IMR-90 (cell line): ENCODE results near the gene IL21R. TPM values are rescaled to one million over a fixed set of nuclear protein-coding genes. Genes with fewer than 3 reads are reported as not detected.

Experiments
- ATAC-seq: fragments of 200-7000 bp; cut with Tn5 transposase; 2 replicates; pipeline ENCODE4 v1.9.1; 2020; ENCODE audit warnings: low read depth, mild to moderate bottlenecking, moderate library complexity
- BruUV-seq: library from RNA; stranded (reverse); fragments of 400-500 nt; replicated peaks from 2 replicates; lab custom pipeline; 2021; lab: Mats Ljungman, UMichigan
- CTCF ChIA-PET: fragments of 300-600 bp; formaldehyde crosslinking; extraction: SDS; loops from one replicate; lab custom pipeline; 2021; ENCODE audit warnings: antibody characterized with exemption; lab: Yijun Ruan, JAX
- POLR2A ChIA-PET: fragments of 300-600 bp; sonication (Branson Sonifier 250); formaldehyde crosslinking; loops from one replicate; lab custom pipeline; 2022; ENCODE audit warnings: antibody characterized with exemption; ENCODE audit not compliant: unreplicated experiment; lab: Charles Lee
- DNase-seq: peaks from one replicate; pipeline ENCODE4 v3.0.0; 2013
- H2AFZ ChIP-seq: replicated peaks from 2 replicates; pipeline ENCODE3; 2013; ENCODE audit warnings: low read length, mild to moderate bottlenecking; ENCODE audit not compliant: poor library complexity
- H2AK5ac ChIP-seq: 2 replicates; pipeline ENCODE4 v1.6.1; 2013; ENCODE audit warnings: low read depth, low read length, inconsistent platforms
- H2AK9ac ChIP-seq: replicated peaks from 2 replicates; pipeline ENCODE3; 2013; ENCODE audit warnings: mild to moderate bottlenecking, low read depth, low read length, moderate library complexity; ENCODE audit not compliant: poor library complexity
- H2BK120ac ChIP-seq: 2 replicates; pipeline ENCODE4 v1.6.1; 2013; ENCODE audit warnings: low read depth, low read length, inconsistent platforms
- H2BK15ac ChIP-seq: 3 replicates; pipeline ENCODE4 v1.6.1; 2013; ENCODE audit warnings: low read depth, low read length, inconsistent platforms
- H2BK20ac ChIP-seq: 2 replicates; pipeline ENCODE4 v1.6.1; 2013; ENCODE audit warnings: low read depth, mild to moderate bottlenecking, inconsistent platforms, low read length, moderate library complexity
- H2BK5ac ChIP-seq: 2 replicates; pipeline ENCODE4 v1.6.1; 2013; ENCODE audit warnings: mild to moderate bottlenecking, low read depth, low read length, inconsistent platforms; ENCODE audit not compliant: poor library complexity, severe bottlenecking
- H3K14ac ChIP-seq: replicated peaks from 2 replicates; pipeline ENCODE4 v1.6.1; 2013; ENCODE audit warnings: low read depth, low read length, inconsistent platforms
- H3K18ac ChIP-seq: 2 replicates; pipeline ENCODE4 v1.6.1; 2013; ENCODE audit warnings: low read depth, low read length, control low read depth
- H3K23ac ChIP-seq: 2 replicates; pipeline ENCODE4 v1.6.1; 2013; ENCODE audit warnings: low read depth, low read length, inconsistent platforms
- H3K27ac ChIP-seq: 2 replicates; pipeline ENCODE4 v1.5.1; 2013; ENCODE audit warnings: mild to moderate bottlenecking, control low read depth, low read length; ENCODE audit not compliant: insufficient read depth
- H3K27me3 ChIP-seq: 2 replicates; pipeline ENCODE4 v1.6.1; 2013; ENCODE audit warnings: low read length; ENCODE audit not compliant: control insufficient read depth, insufficient read depth
- H3K36me3 ChIP-seq: 2 replicates; pipeline ENCODE4 v1.6.1; 2013; ENCODE audit warnings: low read length, mixed read lengths; ENCODE audit not compliant: control insufficient read depth, insufficient read depth
- H3K4ac ChIP-seq: 2 replicates; pipeline ENCODE4 v1.6.1; 2013; ENCODE audit warnings: low read depth, low read length, inconsistent platforms
- H3K4me1 ChIP-seq: 2 replicates; pipeline ENCODE4 v1.6.1; 2013; ENCODE audit warnings: low read length, mixed read lengths; ENCODE audit not compliant: control insufficient read depth, insufficient read depth
- H3K4me2 ChIP-seq: 2 replicates; pipeline ENCODE4 v1.6.1; 2013; ENCODE audit warnings: low read depth, mild to moderate bottlenecking, control low read depth, low read length, moderate library complexity
- H3K4me3 ChIP-seq: 2 replicates; pipeline ENCODE4 v1.5.1; 2013; ENCODE audit warnings: low read depth, mild to moderate bottlenecking, control low read depth, low read length, moderate library complexity; ENCODE audit not compliant: insufficient read depth
- H3K56ac ChIP-seq: 2 replicates; pipeline ENCODE4 v1.6.1; 2013; ENCODE audit warnings: low read length, inconsistent platforms; ENCODE audit not compliant: insufficient read depth; ENCODE audit errors: extremely low read depth
- H3K79me1 ChIP-seq, 2 experiments: 2 replicates each; pipeline ENCODE4 v1.6.1; 2013; ENCODE audit warnings: low read length in 2 of 2, inconsistent platforms in 1 of 2, low read depth in 1 of 2
- H3K9ac ChIP-seq: 2 replicates; pipeline ENCODE4 v1.6.1; 2013; ENCODE audit warnings: low read depth, low read length, control low read depth
- H3K9me1 ChIP-seq: 2 replicates; pipeline ENCODE4 v1.6.1; 2013; ENCODE audit warnings: low read length, inconsistent platforms; ENCODE audit not compliant: insufficient read depth
- H3K9me3 ChIP-seq: 2 replicates; pipeline ENCODE4 v1.6.1; 2013; ENCODE audit warnings: low read length; ENCODE audit not compliant: control insufficient read depth, insufficient read depth
- H4K20me1 ChIP-seq: 2 replicates; pipeline ENCODE4 v1.6.1; 2013; ENCODE audit warnings: low read length, inconsistent platforms; ENCODE audit not compliant: insufficient read depth
- H4K5ac ChIP-seq: 2 replicates; pipeline ENCODE4 v1.6.1; 2013; ENCODE audit warnings: mild to moderate bottlenecking, low read depth, low read length, control low read depth
- H4K8ac ChIP-seq, 2 experiments: 2 replicates each; pipeline ENCODE4 v1.6.1; 2013; ENCODE audit warnings: low read depth in 2 of 2, low read length in 2 of 2, control low read depth in 1 of 2, inconsistent platforms in 1 of 2
- H4K91ac ChIP-seq: 2 replicates; pipeline ENCODE4 v1.6.1; 2013; ENCODE audit warnings: low read depth, low read length, inconsistent platforms; ENCODE audit not compliant: insufficient read depth
- BHLHE40 ChIP-seq: fragments of 150-350 bp; IDR thresholded peaks from 2 replicates; pipeline ENCODE4 v1.6.1; 2016; ENCODE audit warnings: mild to moderate bottlenecking, low read depth, low read length
- FOS ChIP-seq: fragments of 150-350 bp; IDR thresholded peaks from 2 replicates; pipeline ENCODE4 v1.6.1; 2016; ENCODE audit warnings: low read depth, low read length
- MAZ ChIP-seq: IDR thresholded peaks from 2 replicates; pipeline ENCODE4 v1.6.1; 2012; ENCODE audit warnings: low read depth, mild to moderate bottlenecking, low read length, improper control_type of control experiment, moderate library complexity, borderline replicate concordance
- MXI1 ChIP-seq: IDR thresholded peaks from 2 replicates; pipeline ENCODE4 v1.6.1; 2012; ENCODE audit warnings: low read depth, mild to moderate bottlenecking, low read length, moderate library complexity, borderline replicate concordance
- NFE2L2 ChIP-seq: fragments of 150-350 bp; IDR thresholded peaks from 2 replicates; pipeline ENCODE4 v1.6.1; 2016; ENCODE audit warnings: low read depth, mild to moderate bottlenecking, low read length
- POLR2A ChIP-seq: IDR thresholded peaks from 2 replicates; pipeline ENCODE4 v1.6.1; 2012; ENCODE audit warnings: mild to moderate bottlenecking, low read depth, low read length
- RAD21 ChIP-seq: IDR thresholded peaks from 2 replicates; pipeline ENCODE4 v1.6.1; 2012; ENCODE audit warnings: low read length, improper control_type of control experiment
- RFX5 ChIP-seq: IDR thresholded peaks from 2 replicates; pipeline ENCODE4 v1.8.0; 2012; ENCODE audit warnings: low read depth, mild to moderate bottlenecking, low read length, moderate library complexity
- SMC3 ChIP-seq: fragments of 150-350 bp; IDR thresholded peaks from 2 replicates; pipeline ENCODE4 v1.6.1; 2016; ENCODE audit warnings: low read depth, mild to moderate bottlenecking, antibody characterized with exemption, low read length, moderate library complexity
- WGBS, 2 experiments: methylation state at CpG; one replicate each; pipeline versions ENCODE4 v1.1.5 to v1.1.7; 2013; ENCODE audit warnings: missing lambda C conversion rate in 2 of 2; ENCODE audit not compliant: insufficient read length in 1 of 2; ENCODE audit errors: extremely low coverage in 2 of 2; 5-methylcytosine and 5-hydroxymethylcytosine counted together
- dilution Hi-C: fragments of 300-500 bp; cut with HindIII; formaldehyde crosslinking; loops from one replicate; pipeline ENCODE4 v1.14.3; 2018; ENCODE audit warnings: low sequenced_read_pairs; ENCODE audit not compliant: unreplicated experiment
- in situ Hi-C: fragments of 300-500 bp; cut with MboI; formaldehyde crosslinking; loops from 3 replicates; pipeline ENCODE4 v1.14.3; 2019; ENCODE audit warnings: low sequenced_read_pairs, inconsistent platforms, mixed read lengths
- intact Hi-C: fragments of 100-400 bp; cut with micrococcal nuclease; formaldehyde crosslinking; loops from 2 replicates; pipeline ENCODE4 v1.10.0; 2022
- polyA plus RNA-seq, 3 experiments: library from polyadenylated mRNA; depleted of rRNA; stranded (reverse); fragments of >200 nt; gene quantifications; 2 replicates each; pipeline ENCODE4 v1.2.3, GENCODE V29; 2012; ENCODE audit warnings: low replicate concordance in 1 of 3
- total RNA-seq: library from RNA; depleted of rRNA; stranded (reverse); fragments of >200 nt; gene quantifications from 2 replicates; pipeline ENCODE4 v1.2.3, GENCODE V29; 2012
- TF ChIP-seq, protein P1 (sequence below): fragments of 150-350 bp; IDR thresholded peaks from 2 replicates; pipeline ENCODE4 v1.6.1; 2016; ENCODE audit warnings: low read depth, mild to moderate bottlenecking, low read length, moderate library complexity, borderline replicate concordance
- TF ChIP-seq, protein P2 (sequence below): conservative IDR thresholded peaks from 2 replicates; pipeline ENCODE4 v1.5.1; 2012; ENCODE audit warnings: mild to moderate bottlenecking, low read depth, low read length, improper control_type of control experiment
- TF ChIP-seq, protein P3 (sequence below): fragments of 150-350 bp; IDR thresholded peaks from 2 replicates; pipeline ENCODE4 v1.6.1; 2017; ENCODE audit warnings: mild to moderate bottlenecking, antibody characterized with exemption, low read length, low read depth

The IL21R gene
- total and polyA plus RNA-seq, 2 of the 4 experiments (the other 2 are of a cell fraction), result 0.72 to 0.97 TPM

DNA sequence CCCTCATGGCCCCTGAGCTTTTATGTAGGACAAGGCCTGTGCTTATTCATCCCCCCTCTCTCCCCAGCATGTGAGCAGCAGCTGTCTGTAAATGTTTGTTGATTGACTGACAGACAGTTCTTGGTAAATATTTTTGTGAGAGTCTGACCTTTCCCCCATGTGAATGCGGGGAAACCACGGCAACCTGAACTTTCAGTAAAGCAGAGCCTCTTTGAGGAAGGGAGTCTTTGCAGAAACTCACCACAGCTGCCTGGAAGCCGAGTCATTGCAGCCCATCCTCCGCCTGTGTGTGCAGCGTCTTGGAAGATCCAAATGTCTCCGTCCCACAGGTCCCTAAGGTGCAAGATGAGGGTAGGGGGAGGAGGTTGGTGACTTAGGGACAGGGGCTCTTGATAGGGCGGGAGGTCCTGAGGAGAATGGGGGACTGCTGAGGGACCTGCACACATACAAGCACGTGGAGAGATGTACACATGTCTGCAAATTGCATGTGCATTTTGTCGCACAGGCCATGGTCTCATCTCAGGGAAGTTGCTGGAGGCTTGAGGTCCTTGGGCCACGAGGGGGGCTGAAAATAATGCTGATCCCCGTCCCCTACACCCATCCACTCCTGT lies 23.0 kb upstream of the IL21R start:
- DNase-seq (peak; percentile 21), ATAC-seq (peak; percentile 45)
- H2BK15ac ChIP-seq, result no peak overlapping the region; the same call in 2 of the 3 replicates
- H3K14ac ChIP-seq, result 0 out of 2 replicates have a peak overlapping the region, but pooled peaks have one; percentile 9
- H3K79me1 ChIP-seq, result no peaks in the 10 kb centered on the region
- H4K91ac ChIP-seq, result 0 out of 2 replicates have a peak overlapping the region, but pooled peaks have one; percentile 18
- H3K9me1 ChIP-seq, result peaks cover 7% of the 10 kb centered on the region; the same call in 1 of the 2 replicates
- peaks cover 6% of the 10 kb centered on the region for H3K9me3 ChIP-seq
- dilution Hi-C loops (no loop called here), in situ Hi-C loops (loop anchor here (25.0 kb wide), 1 partner anchor 1542 kb away; no protein-coding TSS in a partner anchor), intact Hi-C loops (no loop called here)
- H3K4me2 ChIP-seq, result no peak overlapping the region
- no peaks in the 10 kb centered on the region for H4K20me1 ChIP-seq
- H3K4me3 ChIP-seq, result no peak overlapping the region
- ChIA-PET POLR2A (no interaction called here), CTCF (no interaction called here)
- H3K18ac ChIP-seq, result 0 out of 2 replicates have a peak overlapping the region, but pooled peaks have one; percentile 47
- H3K23ac ChIP-seq, result no peak overlapping the region
- H2BK120ac ChIP-seq, result no peak overlapping the region
- H3K27ac ChIP-seq, result no peak overlapping the region
- no peak overlapping the region for H2BK5ac ChIP-seq
- peak overlapping the region; percentile 64; the same call in 1 of the 2 replicates for H3K4ac ChIP-seq
- peak overlapping the region; percentile 3 for H2AK9ac ChIP-seq
- H2AFZ ChIP-seq, result peak overlapping the region; percentile 67
- H4K8ac ChIP-seq, result peak overlapping the region in 1 of 2 experiments; percentile 67; a peak in 1 of 4 replicates
- H3K27me3 ChIP-seq, result no peaks in the 10 kb centered on the region
- H3K9ac ChIP-seq, result no peak overlapping the region
- peaks cover 10% of the 10 kb centered on the region for H3K4me1 ChIP-seq
- no peak for TF ChIP-seq BHLHE40
- TF ChIP-seq FOS, result no peak
- no peak for TF ChIP-seq RAD21
- TF ChIP-seq, protein P1, sequence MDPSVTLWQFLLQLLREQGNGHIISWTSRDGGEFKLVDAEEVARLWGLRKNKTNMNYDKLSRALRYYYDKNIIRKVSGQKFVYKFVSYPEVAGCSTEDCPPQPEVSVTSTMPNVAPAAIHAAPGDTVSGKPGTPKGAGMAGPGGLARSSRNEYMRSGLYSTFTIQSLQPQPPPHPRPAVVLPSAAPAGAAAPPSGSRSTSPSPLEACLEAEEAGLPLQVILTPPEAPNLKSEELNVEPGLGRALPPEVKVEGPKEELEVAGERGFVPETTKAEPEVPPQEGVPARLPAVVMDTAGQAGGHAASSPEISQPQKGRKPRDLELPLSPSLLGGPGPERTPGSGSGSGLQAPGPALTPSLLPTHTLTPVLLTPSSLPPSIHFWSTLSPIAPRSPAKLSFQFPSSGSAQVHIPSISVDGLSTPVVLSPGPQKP, result no peak
- no peak for TF ChIP-seq POLR2A
- TF ChIP-seq RFX5, result no peak
- TF ChIP-seq SMC3, result no peak
- TF ChIP-seq, protein P2, sequence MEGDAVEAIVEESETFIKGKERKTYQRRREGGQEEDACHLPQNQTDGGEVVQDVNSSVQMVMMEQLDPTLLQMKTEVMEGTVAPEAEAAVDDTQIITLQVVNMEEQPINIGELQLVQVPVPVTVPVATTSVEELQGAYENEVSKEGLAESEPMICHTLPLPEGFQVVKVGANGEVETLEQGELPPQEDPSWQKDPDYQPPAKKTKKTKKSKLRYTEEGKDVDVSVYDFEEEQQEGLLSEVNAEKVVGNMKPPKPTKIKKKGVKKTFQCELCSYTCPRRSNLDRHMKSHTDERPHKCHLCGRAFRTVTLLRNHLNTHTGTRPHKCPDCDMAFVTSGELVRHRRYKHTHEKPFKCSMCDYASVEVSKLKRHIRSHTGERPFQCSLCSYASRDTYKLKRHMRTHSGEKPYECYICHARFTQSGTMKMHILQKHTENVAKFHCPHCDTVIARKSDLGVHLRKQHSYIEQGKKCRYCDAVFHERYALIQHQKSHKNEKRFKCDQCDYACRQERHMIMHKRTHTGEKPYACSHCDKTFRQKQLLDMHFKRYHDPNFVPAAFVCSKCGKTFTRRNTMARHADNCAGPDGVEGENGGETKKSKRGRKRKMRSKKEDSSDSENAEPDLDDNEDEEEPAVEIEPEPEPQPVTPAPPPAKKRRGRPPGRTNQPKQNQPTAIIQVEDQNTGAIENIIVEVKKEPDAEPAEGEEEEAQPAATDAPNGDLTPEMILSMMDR, result no peak
- TF ChIP-seq, protein P3, sequence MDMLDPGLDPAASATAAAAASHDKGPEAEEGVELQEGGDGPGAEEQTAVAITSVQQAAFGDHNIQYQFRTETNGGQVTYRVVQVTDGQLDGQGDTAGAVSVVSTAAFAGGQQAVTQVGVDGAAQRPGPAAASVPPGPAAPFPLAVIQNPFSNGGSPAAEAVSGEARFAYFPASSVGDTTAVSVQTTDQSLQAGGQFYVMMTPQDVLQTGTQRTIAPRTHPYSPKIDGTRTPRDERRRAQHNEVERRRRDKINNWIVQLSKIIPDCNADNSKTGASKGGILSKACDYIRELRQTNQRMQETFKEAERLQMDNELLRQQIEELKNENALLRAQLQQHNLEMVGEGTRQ, result no peak
- TF ChIP-seq MXI1, result no peak
- TF ChIP-seq MAZ, result no peak
- no peak for TF ChIP-seq NFE2L2
- no TSS peak for BruUV-seq
- H2BK20ac ChIP-seq, result no peak overlapping the region
- H4K5ac ChIP-seq, result 0 out of 2 replicates have a peak overlapping the region, but pooled peaks have one; percentile 36
- H3K56ac ChIP-seq, result no peak overlapping the region
- no peaks in the 10 kb centered on the region for H3K36me3 ChIP-seq
- peak overlapping the region; percentile 36; the same call in 1 of the 2 replicates for H2AK5ac ChIP-seq
- 40% methylated on average over 5 of the region's 11 CpGs; no CpG with 5 or more reads in 1 of the 2 experiments for WGBS, 2 experiments
